PC-9 (cell line): Measurements from ENCODE around the gene KIAA1958. TPM values are rescaled to one million over a fixed set of nuclear protein-coding genes. Genes with fewer than 3 reads are reported as not detected.

Source experiments
- BruUV-seq: library from RNA; stranded (reverse); fragments of 400-500 nt; replicated peaks from 2 replicates; lab custom pipeline; 2021; lab: Mats Ljungman, UMichigan
- CTCF ChIA-PET: fragments of 300-600 bp; sonication (Branson Sonifier 250); formaldehyde crosslinking; loops from one replicate; lab custom pipeline; 2022; ENCODE audit warnings: antibody characterized with exemption; lab: Charles Lee
- POLR2A ChIA-PET: fragments of 300-600 bp; sonication (Branson Sonifier 250); formaldehyde crosslinking; loops from one replicate; lab custom pipeline; 2022; ENCODE audit warnings: antibody characterized with exemption; ENCODE audit not compliant: unreplicated experiment; lab: Charles Lee
- DNase-seq, 2 experiments: peaks; one replicate each; pipeline versions ENCODE4 v3.0.0 to v3.0.0-alpha.2; 2015 to 2022; ENCODE audit warnings: mixed read lengths in 1 of 2
- H2AFZ ChIP-seq: fragments of 200-600 bp; sonication (generic); 2 replicates; pipeline ENCODE4 v1.8.1; 2017; ENCODE audit warnings: antibody characterized with exemption
- H3F3A ChIP-seq: fragments of 200-600 bp; sonication (generic); 2 replicates; pipeline ENCODE4 v1.8.1; 2017; ENCODE audit warnings: antibody characterized with exemption, mild to moderate bottlenecking, low read depth; ENCODE audit not compliant: insufficient read depth
- H3K27ac ChIP-seq: fragments of 200-600 bp; sonication (generic); 2 replicates; pipeline ENCODE4 v1.6.1; 2016; ENCODE audit warnings: mixed run types
- H3K27me3 ChIP-seq: fragments of 200-600 bp; sonication (generic); 2 replicates; pipeline ENCODE4 v1.6.1; 2016; ENCODE audit warnings: low read depth, mixed run types; ENCODE audit not compliant: insufficient read depth
- H3K36me3 ChIP-seq: fragments of 200-600 bp; sonication (generic); 2 replicates; pipeline ENCODE4 v1.6.1; 2016; ENCODE audit warnings: low read depth, mixed run types
- H3K4me1 ChIP-seq: fragments of 200-600 bp; sonication (generic); replicated peaks from 2 replicates; pipeline ENCODE4 v1.6.1; 2016; ENCODE audit warnings: mixed run types; ENCODE audit not compliant: insufficient read depth
- H3K4me2 ChIP-seq: fragments of 200-600 bp; sonication (generic); 2 replicates; pipeline ENCODE4 v1.6.1; 2017; ENCODE audit warnings: mixed run types
- H3K4me3 ChIP-seq: fragments of 200-600 bp; sonication (generic); 2 replicates; pipeline ENCODE4 v1.6.1; 2016; ENCODE audit warnings: mixed run types
- H3K79me2 ChIP-seq: fragments of 200-600 bp; sonication (generic); 2 replicates; pipeline ENCODE4 v1.6.1; 2017; ENCODE audit warnings: low read depth, mixed run types
- H3K9me2 ChIP-seq: fragments of 200-600 bp; sonication (generic); 2 replicates; pipeline ENCODE4 v1.8.1; 2017; ENCODE audit warnings: mild to moderate bottlenecking; ENCODE audit not compliant: insufficient read depth
- H3K9me3 ChIP-seq: fragments of 200-600 bp; sonication (generic); 2 replicates; pipeline ENCODE4 v1.8.1; 2016; ENCODE audit warnings: low read depth; ENCODE audit not compliant: insufficient read depth
- H4K20me1 ChIP-seq: fragments of 200-600 bp; sonication (generic); 2 replicates; pipeline ENCODE4 v1.8.1; 2017; ENCODE audit not compliant: insufficient read depth
- EZH2 ChIP-seq: fragments of 200-600 bp; sonication (generic); IDR thresholded peaks from 2 replicates; pipeline ENCODE4 v1.8.0; 2017; ENCODE audit warnings: antibody characterized with exemption, low read depth
- intact Hi-C: fragments of 100-400 bp; cut with micrococcal nuclease; formaldehyde crosslinking; loops from one replicate; pipeline ENCODE4 v1.10.0; 2022; ENCODE audit not compliant: unreplicated experiment
- total RNA-seq: library from RNA; stranded (reverse); gene quantifications from 2 replicates; pipeline ENCODE4 v1.2.3, GENCODE V29; 2021
- TF ChIP-seq, protein P1 (sequence below): fragments of 200-600 bp; sonication (generic); conservative IDR thresholded peaks from 2 replicates; pipeline ENCODE4 v1.6.1; 2017; ENCODE audit warnings: mixed run types, antibody characterized with exemption, mild to moderate bottlenecking, moderate library complexity

KIAA1958 gene
- total RNA-seq, 1 experiment from 2014 or later: 19.5 TPM

DNA sequence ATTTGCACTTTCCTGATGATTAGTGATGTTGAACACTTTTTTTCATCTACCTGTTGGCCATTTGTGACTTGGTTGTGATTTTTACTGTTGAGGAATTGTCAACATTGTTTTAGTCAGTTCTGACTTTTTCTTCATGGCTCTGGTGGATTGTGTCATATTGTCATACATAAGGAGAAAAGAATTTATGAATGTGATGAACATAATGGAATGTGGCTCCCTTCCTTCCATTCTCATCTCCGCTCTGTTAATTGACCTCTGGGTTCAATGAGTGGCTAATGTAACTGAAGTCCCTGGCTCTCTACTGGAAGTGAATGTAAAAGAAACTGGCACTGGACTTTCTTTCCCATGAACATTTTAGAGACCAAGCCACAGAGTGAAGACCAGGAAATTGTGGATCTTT is 49.2 kb downstream of the KIAA1958 start:
- Histone ChIP-seq H3F3A (no peaks in the 10 kb centered on the region), H4K20me1 (no peaks in the 10 kb centered on the region), H3K79me2 (0 out of 2 replicates have a peak, but pooled peaks cover 3% of the 10 kb centered on the region), H3K27ac (no peak overlapping the region), H2AFZ (no peak overlapping the region), H3K36me3 (no peaks in the 10 kb centered on the region), H3K4me2 (no peak overlapping the region), H3K9me3 (no peaks in the 10 kb centered on the region), H3K4me3 (no peak overlapping the region), H3K27me3 (no peaks in the 10 kb centered on the region), H3K4me1 (no peaks in the 10 kb centered on the region), H3K9me2 (no peaks in the 10 kb centered on the region)
- ChIA-PET CTCF (no interaction called here), POLR2A (no interaction called here)
- no peak for DNase-seq
- no TSS peak for BruUV-seq
- intact Hi-C loops: no loop called here
- no peak for TF ChIP-seq EZH2
- TF ChIP-seq, protein P1, sequence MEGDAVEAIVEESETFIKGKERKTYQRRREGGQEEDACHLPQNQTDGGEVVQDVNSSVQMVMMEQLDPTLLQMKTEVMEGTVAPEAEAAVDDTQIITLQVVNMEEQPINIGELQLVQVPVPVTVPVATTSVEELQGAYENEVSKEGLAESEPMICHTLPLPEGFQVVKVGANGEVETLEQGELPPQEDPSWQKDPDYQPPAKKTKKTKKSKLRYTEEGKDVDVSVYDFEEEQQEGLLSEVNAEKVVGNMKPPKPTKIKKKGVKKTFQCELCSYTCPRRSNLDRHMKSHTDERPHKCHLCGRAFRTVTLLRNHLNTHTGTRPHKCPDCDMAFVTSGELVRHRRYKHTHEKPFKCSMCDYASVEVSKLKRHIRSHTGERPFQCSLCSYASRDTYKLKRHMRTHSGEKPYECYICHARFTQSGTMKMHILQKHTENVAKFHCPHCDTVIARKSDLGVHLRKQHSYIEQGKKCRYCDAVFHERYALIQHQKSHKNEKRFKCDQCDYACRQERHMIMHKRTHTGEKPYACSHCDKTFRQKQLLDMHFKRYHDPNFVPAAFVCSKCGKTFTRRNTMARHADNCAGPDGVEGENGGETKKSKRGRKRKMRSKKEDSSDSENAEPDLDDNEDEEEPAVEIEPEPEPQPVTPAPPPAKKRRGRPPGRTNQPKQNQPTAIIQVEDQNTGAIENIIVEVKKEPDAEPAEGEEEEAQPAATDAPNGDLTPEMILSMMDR: no peak

DNA sequence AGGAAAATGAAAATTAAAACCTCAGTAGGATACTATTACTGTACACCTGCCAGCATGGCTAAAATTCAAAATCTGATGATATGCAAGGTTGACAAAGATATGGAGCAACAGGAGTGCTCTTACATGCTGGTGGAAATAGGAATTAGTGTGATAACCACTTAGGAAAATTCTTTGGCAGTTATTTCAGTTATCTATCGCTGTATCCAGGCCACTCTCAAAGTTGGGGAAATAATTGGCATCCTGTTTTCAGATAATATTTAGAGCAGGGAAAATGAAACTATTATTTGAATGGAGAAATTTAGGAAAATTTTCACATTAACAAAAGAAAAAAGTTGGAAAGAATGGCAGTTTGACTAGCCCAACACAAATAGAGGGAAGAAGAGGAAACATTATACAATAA is 50.9 kb downstream of the KIAA1958 start:
- ChIA-PET CTCF (interaction anchor here (0.8 kb wide), 1 partner anchor 36 kb away, joined by 3 read pairs; no protein-coding TSS in a partner anchor), POLR2A (no interaction called here)
- H3K9me3 ChIP-seq: no peaks in the 10 kb centered on the region
- DNase-seq: no peak
- no peaks in the 10 kb centered on the region for H3K27me3 ChIP-seq
- no peak overlapping the region for H3K4me3 ChIP-seq
- H3K27ac ChIP-seq: no peak overlapping the region
- H3K4me2 ChIP-seq: no peak overlapping the region
- no peak for TF ChIP-seq EZH2
- TF ChIP-seq, protein P1: no peak
- H3K79me2 ChIP-seq: 0 out of 2 replicates have a peak, but pooled peaks cover under 1% of the 10 kb centered on the region
- H2AFZ ChIP-seq: no peak overlapping the region
- no peaks in the 10 kb centered on the region for H3K4me1 ChIP-seq
- no peaks in the 10 kb centered on the region for H4K20me1 ChIP-seq
- 0 out of 2 replicates have a peak, but pooled peaks cover 6% of the 10 kb centered on the region for H3F3A ChIP-seq
- intact Hi-C loops: no loop called here
- no peaks in the 10 kb centered on the region for H3K9me2 ChIP-seq
- H3K36me3 ChIP-seq: no peaks in the 10 kb centered on the region
- no TSS peak for BruUV-seq

DNA sequence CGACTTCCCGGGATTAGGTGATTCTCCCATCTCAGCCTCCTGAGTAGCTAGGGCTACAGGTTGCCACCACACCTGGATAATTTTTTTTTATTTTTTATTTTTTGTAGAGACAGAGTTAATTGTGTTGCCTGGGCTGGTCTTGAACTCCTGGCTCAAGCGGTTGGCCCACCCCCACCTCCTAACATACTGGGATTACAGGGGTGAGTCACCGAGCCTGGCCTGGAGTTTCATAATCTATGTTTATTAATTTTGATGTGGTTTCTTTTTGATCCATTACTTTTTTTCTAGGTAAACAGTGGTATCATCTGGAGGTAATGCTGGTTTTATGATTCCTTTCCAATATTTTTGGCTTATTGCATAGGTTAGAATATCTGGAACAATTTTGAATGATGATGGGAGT is 54.2 kb downstream of the KIAA1958 start:
- Histone ChIP-seq H3K4me1 (no peaks in the 10 kb centered on the region), H3K4me3 (no peak overlapping the region), H3K4me2 (no peak overlapping the region), H3F3A (0 out of 2 replicates have a peak, but pooled peaks cover 6% of the 10 kb centered on the region), H3K9me3 (no peaks in the 10 kb centered on the region), H3K27ac (no peak overlapping the region), H4K20me1 (no peaks in the 10 kb centered on the region), H3K9me2 (no peaks in the 10 kb centered on the region), H3K36me3 (no peaks in the 10 kb centered on the region), H2AFZ (no peak overlapping the region), H3K79me2 (no peaks in the 10 kb centered on the region), H3K27me3 (no peaks in the 10 kb centered on the region)
- DNase-seq: no peak
- intact Hi-C loops: no loop called here
- TF ChIP-seq, protein P1: no peak
- TF ChIP-seq EZH2: no peak
- POLR2A ChIA-PET: no interaction called here
- CTCF ChIA-PET: no interaction called here
- BruUV-seq: no TSS peak
